ENCODE data around the gene CA5A. TPM values are rescaled to one million over a fixed set of nuclear protein-coding genes. Genes with fewer than 3 reads are reported as not detected.
A peak's percentile ranks its signal among the peaks of the same experiment; 100 is the strongest.

The CA5A gene
- total and polyA plus RNA-seq, 2 of the 13 experiments (the other 11 are each of a cell fraction or from before 2014, with no cell fraction given): 66.8 to 106 TPM

DNA sequence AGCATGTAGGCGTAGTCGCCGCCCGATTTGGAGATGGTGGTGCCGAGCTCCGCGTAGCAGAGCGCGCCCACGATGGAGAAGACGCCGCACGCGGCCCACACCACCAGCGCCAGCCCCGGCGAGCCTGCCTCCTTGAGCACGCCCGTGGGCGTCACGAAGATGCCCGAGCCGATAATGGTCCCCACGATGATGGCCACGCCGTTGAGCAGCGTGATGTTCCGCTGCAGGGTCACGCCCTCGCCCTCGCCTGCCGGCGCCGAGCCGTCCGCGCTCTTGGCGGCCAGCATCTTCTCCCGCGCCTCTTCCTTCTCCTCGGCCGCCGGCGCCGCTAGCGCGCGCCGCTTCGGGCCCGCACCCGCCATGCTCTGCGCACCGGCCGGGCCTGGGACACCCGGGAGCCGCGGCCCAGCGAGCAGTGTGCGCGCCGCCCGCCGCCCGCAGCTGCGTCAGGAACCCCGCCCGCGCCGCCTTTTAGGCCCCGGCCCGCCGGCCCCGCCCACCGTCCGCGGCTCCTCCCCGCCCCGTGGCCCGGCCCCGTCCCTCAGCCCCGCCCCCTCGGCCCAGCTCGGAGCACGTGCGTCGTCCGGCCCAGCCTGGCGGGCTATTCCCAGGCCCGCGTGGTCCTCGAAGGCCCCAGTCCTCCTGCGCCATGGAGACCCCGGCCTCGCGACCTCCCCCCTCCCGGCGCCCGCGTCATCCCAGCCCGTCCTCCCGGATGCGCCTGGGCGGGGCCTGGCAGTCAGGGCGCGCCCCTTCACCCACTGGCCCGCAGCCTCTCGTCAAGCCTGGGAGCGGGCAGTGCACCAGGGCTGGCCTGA, 67.1 kb downstream of the CA5A start, which contains the start of gene SLC7A5 (continued):
- TF ChIP-seq, protein P1, sequence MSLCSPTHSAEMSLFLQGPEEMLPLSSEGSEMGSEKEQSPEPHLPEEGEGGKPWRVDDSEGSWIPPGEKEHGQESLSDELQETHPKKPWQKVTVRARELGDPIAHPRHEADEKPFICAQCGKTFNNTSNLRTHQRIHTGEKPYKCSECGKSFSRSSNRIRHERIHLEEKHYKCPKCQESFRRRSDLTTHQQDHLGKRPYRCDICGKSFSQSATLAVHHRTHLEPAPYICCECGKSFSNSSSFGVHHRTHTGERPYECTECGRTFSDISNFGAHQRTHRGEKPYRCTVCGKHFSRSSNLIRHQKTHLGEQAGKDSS (CRISPR knock-in tag; IDR thresholded peaks at IDR 0.05; ENCODE audit: borderline replicate concordance, low read depth): peak; percentile 13; the same call in 1 of the 2 replicates
- TF ChIP-seq ZFY (CRISPR knock-in tag; IDR thresholded peaks at IDR 0.05) (peak; percentile 95), ISX (CRISPR knock-in tag; conservative IDR thresholded peaks at IDR 0.05) (0 out of 2 replicates have a peak, but pooled peaks have one; percentile 73), ISL2 (CRISPR knock-in tag; IDR thresholded peaks at IDR 0.05) (peak; percentile 63), CCDC6 (CRISPR knock-in tag; IDR thresholded peaks at IDR 0.05) (peak; percentile 90), ZSCAN30 (CRISPR knock-in tag; IDR thresholded peaks at IDR 0.05) (peak; percentile 45; the same call in 1 of the 2 replicates), CBX1 (IDR thresholded peaks at IDR 0.05; ENCODE audit: low read depth) (peak; percentile 59), ZMYM2 (CRISPR knock-in tag; IDR thresholded peaks at IDR 0.05) (peak; percentile 52; the same call in 1 of the 2 replicates)
- TF ChIP-seq, protein P2, sequence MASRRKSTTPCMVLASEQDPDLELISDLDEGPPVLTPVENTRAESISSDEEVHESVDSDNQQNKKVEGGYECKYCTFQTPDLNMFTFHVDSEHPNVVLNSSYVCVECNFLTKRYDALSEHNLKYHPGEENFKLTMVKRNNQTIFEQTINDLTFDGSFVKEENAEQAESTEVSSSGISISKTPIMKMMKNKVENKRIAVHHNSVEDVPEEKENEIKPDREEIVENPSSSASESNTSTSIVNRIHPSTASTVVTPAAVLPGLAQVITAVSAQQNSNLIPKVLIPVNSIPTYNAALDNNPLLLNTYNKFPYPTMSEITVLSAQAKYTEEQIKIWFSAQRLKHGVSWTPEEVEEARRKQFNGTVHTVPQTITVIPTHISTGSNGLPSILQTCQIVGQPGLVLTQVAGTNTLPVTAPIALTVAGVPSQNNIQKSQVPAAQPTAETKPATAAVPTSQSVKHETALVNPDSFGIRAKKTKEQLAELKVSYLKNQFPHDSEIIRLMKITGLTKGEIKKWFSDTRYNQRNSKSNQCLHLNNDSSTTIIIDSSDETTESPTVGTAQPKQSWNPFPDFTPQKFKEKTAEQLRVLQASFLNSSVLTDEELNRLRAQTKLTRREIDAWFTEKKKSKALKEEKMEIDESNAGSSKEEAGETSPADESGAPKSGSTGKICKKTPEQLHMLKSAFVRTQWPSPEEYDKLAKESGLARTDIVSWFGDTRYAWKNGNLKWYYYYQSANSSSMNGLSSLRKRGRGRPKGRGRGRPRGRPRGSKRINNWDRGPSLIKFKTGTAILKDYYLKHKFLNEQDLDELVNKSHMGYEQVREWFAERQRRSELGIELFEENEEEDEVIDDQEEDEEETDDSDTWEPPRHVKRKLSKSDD (CRISPR knock-in tag; IDR thresholded peaks at IDR 0.05; ENCODE audit: low read depth): peak; percentile 74; the same call in 1 of the 2 replicates
- TF ChIP-seq, protein P3, sequence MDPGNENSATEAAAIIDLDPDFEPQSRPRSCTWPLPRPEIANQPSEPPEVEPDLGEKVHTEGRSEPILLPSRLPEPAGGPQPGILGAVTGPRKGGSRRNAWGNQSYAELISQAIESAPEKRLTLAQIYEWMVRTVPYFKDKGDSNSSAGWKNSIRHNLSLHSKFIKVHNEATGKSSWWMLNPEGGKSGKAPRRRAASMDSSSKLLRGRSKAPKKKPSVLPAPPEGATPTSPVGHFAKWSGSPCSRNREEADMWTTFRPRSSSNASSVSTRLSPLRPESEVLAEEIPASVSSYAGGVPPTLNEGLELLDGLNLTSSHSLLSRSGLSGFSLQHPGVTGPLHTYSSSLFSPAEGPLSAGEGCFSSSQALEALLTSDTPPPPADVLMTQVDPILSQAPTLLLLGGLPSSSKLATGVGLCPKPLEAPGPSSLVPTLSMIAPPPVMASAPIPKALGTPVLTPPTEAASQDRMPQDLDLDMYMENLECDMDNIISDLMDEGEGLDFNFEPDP (CRISPR knock-in tag; conservative IDR thresholded peaks at IDR 0.05): peak; percentile 79; the same call in 1 of the 2 replicates
- TF ChIP-seq, protein P4, sequence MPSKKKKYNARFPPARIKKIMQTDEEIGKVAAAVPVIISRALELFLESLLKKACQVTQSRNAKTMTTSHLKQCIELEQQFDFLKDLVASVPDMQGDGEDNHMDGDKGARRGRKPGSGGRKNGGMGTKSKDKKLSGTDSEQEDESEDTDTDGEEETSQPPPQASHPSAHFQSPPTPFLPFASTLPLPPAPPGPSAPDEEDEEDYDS (CRISPR knock-in tag; IDR thresholded peaks at IDR 0.05): peak; percentile 61; the same call in 1 of the 2 replicates
- TF ChIP-seq, protein P5, sequence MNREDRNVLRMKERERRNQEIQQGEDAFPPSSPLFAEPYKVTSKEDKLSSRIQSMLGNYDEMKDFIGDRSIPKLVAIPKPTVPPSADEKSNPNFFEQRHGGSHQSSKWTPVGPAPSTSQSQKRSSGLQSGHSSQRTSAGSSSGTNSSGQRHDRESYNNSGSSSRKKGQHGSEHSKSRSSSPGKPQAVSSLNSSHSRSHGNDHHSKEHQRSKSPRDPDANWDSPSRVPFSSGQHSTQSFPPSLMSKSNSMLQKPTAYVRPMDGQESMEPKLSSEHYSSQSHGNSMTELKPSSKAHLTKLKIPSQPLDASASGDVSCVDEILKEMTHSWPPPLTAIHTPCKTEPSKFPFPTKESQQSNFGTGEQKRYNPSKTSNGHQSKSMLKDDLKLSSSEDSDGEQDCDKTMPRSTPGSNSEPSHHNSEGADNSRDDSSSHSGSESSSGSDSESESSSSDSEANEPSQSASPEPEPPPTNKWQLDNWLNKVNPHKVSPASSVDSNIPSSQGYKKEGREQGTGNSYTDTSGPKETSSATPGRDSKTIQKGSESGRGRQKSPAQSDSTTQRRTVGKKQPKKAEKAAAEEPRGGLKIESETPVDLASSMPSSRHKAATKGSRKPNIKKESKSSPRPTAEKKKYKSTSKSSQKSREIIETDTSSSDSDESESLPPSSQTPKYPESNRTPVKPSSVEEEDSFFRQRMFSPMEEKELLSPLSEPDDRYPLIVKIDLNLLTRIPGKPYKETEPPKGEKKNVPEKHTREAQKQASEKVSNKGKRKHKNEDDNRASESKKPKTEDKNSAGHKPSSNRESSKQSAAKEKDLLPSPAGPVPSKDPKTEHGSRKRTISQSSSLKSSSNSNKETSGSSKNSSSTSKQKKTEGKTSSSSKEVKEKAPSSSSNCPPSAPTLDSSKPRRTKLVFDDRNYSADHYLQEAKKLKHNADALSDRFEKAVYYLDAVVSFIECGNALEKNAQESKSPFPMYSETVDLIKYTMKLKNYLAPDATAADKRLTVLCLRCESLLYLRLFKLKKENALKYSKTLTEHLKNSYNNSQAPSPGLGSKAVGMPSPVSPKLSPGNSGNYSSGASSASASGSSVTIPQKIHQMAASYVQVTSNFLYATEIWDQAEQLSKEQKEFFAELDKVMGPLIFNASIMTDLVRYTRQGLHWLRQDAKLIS (CRISPR knock-in tag; IDR thresholded peaks at IDR 0.05): 0 out of 2 replicates have a peak, but pooled peaks have one; percentile 24
- TF ChIP-seq, protein P6, sequence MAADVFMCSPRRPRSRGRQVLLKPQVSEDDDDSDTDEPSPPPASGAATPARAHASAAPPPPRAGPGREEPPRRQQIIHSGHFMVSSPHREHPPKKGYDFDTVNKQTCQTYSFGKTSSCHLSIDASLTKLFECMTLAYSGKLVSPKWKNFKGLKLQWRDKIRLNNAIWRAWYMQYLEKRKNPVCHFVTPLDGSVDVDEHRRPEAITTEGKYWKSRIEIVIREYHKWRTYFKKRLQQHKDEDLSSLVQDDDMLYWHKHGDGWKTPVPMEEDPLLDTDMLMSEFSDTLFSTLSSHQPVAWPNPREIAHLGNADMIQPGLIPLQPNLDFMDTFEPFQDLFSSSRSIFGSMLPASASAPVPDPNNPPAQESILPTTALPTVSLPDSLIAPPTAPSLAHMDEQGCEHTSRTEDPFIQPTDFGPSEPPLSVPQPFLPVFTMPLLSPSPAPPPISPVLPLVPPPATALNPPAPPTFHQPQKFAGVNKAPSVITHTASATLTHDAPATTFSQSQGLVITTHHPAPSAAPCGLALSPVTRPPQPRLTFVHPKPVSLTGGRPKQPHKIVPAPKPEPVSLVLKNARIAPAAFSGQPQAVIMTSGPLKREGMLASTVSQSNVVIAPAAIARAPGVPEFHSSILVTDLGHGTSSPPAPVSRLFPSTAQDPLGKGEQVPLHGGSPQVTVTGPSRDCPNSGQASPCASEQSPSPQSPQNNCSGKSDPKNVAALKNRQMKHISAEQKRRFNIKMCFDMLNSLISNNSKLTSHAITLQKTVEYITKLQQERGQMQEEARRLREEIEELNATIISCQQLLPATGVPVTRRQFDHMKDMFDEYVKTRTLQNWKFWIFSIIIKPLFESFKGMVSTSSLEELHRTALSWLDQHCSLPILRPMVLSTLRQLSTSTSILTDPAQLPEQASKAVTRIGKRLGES (CRISPR knock-in tag; IDR thresholded peaks at IDR 0.05; ENCODE audit: borderline replicate concordance): peak; percentile 27; the same call in 1 of the 2 replicates
